GM18519 (cell line): ENCODE data around the gene ST6GALNAC6.
"Not testable (repeated sequence)": the region's sequence is repeated elsewhere in the genome, so short reads cannot be mapped to it uniquely, and the experiment has no call there.

Source experiments
- ATAC-seq: cut with Tn5 transposase; IDR thresholded peaks from one replicate; pipeline ENCODE4 v1.9.1; 2021; ENCODE audit warnings: mild to moderate bottlenecking, moderate library complexity; ENCODE audit not compliant: unreplicated experiment, low FRiP score

Gene ST6GALNAC6

DNA sequence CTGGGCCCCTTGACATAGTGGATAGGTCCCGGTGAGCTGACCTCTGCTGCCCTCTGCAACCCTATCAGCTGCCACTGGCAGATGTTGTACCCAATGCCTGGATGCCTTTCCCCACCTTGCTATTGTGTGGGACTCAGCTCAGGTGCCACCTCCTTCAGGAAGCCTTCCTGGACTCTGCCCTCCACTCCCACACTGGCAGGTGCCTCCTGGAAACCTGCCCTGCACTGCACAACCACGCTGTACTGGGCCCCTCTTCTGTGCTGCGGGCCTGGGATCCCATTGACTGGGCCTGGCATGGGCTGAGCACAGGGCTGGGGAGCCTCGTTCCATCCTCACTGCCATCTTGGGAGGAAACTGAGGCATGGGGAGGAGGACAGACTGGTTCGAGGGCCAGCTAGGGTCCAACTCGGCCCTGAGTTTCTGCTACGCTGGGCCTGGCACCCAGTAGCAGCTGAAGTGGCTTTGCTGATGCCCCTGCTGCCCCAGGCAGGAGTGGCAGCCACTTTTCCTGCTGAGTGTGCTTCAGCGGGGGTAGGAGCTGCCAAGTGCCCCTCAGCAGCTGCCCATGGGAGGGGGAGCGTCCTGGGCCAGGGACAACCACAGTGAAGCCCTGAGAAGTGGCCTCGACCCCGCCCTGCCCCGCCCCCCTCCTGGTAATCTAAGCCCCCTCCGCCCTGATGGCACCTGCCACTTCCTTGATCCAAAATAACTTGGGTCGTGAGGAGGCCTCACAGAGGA, 23.2 kb downstream of the ST6GALNAC6 start:
- no peak for ATAC-seq

DNA sequence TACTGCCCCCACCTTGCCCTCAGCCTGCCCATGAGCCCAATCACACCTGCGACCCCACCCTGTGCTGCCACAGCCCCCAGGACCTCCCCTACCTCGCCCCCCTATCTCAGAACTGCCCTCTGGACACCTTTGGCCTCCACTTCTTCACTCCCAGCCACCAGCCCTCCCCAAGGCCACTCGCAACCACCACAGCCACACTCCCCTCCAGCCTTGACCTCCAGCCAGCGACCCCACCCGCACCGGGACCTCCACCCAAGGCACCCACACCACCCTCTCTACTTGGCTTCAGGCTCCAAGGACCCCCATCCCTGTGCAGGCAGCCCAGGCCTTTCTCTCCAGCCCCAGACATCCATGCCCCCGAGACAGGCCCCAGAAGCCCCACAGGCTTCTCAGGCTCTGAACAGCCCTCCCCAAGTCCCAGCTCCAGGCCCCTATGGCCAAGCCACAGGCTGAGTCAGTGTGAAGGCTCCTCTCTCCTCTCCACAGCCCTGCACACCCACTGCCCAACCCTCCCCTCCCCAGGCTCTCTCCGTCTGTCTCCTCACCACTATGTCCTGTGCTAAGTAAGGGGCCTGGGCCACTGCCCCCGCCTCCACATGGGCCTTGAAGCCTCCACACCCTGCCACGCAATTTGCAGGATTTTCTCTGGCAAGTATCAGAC, 24.0 kb downstream of the ST6GALNAC6 start:
- ATAC-seq = no peak

DNA sequence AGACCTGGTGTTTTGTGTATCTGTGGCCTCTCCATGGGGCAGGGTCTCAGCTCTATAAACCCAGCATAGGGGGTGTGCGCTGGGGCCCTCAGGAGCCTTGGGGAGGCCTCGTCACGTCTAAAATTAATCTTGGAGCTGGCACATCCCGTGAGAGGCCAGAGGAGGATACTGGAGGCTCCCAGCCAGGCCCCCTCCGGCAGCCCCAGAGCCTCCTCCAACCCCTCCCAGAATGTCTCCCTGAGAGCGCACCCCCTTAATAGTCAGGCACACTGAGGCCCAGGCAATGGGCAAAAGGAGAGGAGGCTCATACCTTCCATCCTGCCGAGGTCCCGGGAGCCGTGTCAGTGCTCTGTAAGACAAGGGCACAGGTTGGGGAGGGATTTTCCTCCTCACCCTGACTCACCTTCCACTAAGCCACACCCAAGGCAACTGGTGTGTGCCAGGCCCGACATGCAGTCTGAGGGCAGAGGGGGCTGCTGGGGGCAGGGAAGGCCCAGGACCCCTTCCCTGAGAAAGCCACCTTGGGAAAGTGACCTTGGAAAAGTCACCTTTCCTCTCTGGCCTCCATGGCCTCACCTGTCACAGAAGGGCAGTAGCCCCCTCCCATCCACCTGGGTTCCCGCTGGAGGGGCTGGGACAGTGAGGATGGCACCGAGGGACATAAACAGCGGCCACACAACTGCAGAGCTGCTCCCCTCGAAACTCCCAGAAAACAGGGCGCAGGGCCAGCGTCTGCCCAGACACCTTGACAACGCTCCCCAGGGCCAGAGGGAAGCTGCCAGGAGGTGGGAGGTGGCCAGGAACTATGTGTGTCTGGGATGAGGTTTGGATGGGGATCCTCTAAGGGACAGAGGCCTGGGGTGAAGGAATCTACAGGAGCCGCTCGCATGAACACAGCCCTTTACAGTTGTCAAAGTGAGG, 24.8 kb downstream of the ST6GALNAC6 start:
- ATAC-seq = no peak

DNA sequence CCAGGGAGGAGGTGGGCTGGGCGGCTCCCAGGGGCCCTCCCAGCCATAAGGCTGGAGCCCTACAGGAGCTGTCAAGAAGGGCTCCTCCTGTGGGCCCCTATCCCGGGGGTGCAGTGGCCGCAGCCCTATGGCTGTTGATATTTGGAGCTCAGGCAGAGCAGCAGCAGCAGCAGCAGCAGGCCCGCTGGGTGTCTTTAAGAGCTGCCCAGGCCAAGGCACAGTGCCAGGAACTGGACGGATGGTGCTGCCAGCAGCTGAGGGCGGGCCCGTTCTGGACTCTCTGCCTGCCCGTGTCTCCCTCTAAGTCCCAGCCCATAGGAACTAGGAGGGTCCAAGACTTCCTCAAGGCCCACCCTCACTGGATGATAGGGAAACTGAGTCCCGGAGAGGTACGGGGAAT, 25.5 kb downstream of the ST6GALNAC6 start:
- no peak for ATAC-seq

GRCh38 chr9:127873223-127873691, 26.1 kb downstream of the ST6GALNAC6 start:
- no peak for ATAC-seq

- ATAC-seq = no peak
Observed at GRCh38 chr9:127872369-127873222, 26.8 kb downstream of the ST6GALNAC6 start.

- no peak for ATAC-seq
Observed at GRCh38 chr9:127871531-127871930, 27.9 kb downstream of the ST6GALNAC6 start.

GRCh38 chr9:127870887-127871286, 28.5 kb downstream of the ST6GALNAC6 start:
- ATAC-seq = no peak

GRCh38 chr9:127870153-127870491, 29.3 kb downstream of the ST6GALNAC6 start:
- ATAC-seq = not testable (repeated sequence)

- no peak for ATAC-seq
Observed at GRCh38 chr9:127869310-127870152, 29.9 kb downstream of the ST6GALNAC6 start.

GRCh38 chr9:127868278-127868902, 31.0 kb downstream of the ST6GALNAC6 start:
- no peak for ATAC-seq

DNA sequence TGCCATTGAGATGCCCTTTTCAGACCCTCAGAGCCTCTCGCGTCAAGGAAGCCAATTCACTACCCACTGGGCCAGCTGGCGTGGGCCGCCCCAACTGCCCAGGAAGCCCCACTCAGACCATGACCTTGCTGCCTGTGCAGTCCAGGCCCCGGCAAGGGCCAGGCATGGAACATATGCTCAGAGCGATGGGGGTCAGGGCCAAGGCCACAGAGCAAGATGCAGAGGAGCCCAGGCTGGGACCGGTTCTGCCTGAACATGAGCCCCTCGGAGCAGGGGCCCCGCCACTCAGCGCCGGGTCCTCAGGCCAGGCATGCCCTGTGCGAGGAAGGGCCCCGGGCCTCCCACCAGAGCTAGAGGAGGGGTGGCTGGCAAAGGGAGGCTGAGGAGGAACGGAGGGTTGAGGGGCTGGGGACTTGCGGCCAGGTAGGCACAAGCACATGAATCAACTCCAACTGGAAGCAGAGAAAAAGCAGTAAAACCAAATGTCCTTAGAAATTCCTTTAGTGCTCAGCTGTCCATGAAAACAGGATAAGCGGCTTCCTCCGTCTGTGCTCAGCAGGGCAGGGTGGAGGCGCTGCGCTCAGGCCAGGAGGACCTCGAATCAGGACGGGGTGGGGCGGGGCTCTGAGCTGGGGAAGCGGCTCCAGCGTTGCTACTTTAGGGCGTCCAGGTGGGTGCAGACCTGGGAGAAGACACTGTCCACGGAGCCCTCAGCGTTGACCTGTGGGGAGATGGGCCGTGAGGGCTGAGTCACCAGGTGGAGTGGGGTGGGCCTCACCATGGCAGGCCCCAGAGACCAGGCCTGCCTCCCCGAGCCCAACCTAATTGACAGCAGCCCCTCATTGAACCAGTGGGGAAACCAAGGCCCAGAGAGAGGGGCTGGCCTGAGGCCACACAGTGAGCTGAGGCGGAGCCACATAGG, 31.8 kb downstream of the ST6GALNAC6 start:
- no peak for ATAC-seq

DNA sequence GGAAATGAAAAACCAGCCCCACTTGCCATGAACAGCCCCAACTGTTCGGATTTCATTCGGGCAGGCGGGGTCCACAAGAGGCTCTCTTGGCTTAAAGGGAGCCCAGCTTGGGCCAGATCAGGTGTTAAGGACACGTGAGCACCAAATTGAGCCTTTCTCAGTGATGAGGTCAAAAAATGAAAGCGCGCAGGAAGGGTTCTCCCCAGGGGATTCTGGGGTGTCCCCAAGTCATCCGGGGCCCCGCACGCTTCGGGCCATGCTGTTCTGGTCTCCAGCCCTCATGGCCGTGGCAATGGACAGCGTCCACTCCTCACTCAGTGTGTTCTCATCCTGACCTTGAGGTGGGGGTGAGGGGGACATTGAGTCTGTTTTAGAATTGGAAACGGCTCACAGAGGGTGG, 32.9 kb downstream of the ST6GALNAC6 start:
- ATAC-seq = no peak

GRCh38 chr9:127865645-127866464, 33.5 kb downstream of the ST6GALNAC6 start:
- no peak for ATAC-seq

- no peak for ATAC-seq
Observed at GRCh38 chr9:127863191-127863621, 36.2 kb downstream of the ST6GALNAC6 start.

DNA sequence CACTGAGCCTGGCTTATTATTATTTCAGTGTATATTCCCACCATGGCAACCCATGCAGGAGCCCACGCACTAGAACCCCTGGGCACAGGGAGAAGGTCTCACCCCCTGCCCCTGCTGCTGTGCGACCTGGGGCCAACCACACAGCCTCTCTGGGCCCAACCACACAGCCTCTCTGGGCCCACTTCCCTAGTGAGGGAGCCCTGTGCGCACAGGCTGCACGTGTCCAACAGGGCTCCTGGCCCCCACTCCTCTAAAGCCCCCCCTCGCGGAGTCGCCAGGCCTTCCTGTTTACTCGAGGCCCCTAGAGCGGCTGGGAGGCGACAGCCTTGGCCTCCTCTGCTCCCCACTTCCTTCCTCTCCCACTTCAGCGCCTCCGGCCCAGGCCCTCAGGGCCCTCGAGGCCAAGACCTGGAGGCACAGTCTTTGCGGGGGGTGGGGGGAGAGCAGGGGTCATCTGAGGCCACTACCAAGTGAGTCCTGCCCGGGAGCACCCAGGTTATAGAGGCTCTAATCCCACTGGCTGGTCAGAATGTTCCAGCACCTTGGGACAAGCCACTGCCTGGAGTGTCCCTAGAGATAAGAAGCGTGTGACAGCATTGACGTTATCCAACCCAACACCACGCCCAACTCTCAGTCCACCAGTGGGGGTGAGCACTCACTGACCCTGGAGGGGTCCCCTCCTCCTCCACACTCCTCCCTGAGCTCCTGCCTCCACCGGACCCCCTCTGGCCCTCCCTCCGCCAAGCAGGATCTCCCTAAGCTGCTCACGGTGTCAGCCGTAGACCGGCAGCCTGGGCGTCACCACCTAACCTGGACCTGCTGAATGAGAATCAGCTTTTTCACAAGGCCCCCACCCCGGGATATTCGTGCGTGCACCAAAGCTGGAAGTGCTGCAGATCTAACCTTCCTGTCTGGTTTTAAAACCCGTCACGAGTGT, 37.1 kb downstream of the ST6GALNAC6 start:
- ATAC-seq = no peak
